HG02981 (cell line): ENCODE results near the gene PTPRN2.
"Not testable (repeated sequence)": the region's sequence is repeated elsewhere in the genome, so short reads cannot be mapped to it uniquely, and the experiment has no call there.

ENCODE experiments used
- ATAC-seq: cut with Tn5 transposase; IDR thresholded peaks from one replicate; pipeline ENCODE4 v1.9.1; 2021; ENCODE audit warnings: mild to moderate bottlenecking, moderate library complexity; ENCODE audit not compliant: unreplicated experiment

Gene PTPRN2

DNA sequence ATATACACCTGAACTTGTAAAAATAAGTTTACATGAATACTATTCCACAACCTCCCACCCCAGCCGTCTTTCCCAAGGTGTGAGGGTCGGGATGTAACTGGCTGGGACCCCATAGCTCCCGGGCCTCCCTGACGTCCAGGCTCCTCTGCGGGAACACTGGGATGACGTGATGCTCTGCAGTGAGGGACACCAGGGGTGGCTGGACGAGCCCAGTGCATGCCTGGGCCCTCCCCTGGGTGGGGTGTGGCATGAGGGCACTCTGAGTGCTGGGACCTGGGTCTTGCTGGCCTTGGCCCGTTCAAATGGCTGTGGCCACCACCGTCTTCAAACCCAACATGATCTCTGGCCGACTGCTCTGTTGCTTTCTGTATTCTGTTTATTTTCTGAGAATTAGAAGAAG is 1068.4 kb downstream of the PTPRN2 start:
- ATAC-seq, result no peak

DNA sequence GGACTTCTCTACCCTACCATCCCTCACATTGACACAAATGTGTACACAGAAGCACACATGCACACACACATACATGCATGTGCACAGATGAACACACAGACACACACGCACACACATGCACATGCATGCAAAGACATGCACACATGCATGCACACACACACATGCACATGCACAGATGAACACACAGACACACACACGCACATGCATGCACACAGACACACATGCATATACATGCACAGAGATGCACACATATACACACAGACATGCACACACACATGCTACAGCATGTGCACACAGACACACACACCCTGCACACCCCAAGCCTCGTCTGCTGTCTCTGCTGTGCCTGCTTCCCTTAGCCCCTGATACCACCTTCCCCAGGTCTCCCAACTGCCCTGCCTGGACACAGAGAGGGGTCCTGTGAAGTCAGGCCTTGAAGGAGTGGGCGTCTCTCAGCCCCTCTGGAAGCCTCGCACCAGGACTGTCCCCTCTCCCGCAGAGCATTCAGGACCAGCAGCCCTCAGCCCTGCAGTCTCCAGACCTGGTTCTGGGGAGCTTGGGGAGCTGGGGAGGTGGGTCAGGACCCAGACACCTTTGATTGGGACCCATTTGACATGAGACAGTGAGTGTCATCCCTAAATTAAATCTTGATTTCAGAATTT is 1069.0 kb downstream of the PTPRN2 start:
- ATAC-seq, result no peak

DNA sequence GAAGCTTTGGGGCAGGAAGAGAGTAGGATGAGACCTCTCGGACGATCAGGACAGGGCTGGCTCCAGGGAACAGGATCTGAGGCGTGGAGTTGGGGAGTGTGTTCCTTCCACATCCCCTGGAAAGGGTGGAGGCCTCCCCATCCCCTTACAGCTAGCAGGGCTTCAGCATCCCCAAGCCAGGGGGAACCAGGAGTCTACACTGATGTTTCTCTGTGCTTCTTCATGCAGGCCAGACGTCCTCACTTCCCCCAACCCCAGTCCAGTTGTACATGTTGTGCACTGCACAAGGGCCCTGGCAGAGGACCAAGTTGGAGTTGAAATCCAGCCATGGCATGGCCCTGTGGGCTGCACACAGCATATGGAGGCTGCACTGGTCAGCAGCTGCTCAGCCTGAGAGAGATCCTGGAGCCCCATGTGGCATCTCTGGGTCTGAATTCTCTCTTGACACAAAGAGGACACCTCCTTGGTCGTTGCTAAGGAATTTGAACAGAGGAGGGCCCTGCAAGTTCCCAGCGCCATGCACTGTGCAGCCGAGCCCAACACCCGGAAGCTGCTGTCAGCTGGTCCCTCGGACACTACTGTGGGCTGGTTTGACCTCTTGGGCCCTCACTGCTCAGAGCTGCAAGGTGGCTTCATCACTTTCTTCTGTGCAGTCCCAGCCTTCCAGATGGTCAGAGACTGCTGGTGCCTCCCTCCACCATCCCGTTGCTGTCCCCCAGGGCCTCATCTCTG is 1069.7 kb downstream of the PTPRN2 start:
- ATAC-seq, result no peak

DNA sequence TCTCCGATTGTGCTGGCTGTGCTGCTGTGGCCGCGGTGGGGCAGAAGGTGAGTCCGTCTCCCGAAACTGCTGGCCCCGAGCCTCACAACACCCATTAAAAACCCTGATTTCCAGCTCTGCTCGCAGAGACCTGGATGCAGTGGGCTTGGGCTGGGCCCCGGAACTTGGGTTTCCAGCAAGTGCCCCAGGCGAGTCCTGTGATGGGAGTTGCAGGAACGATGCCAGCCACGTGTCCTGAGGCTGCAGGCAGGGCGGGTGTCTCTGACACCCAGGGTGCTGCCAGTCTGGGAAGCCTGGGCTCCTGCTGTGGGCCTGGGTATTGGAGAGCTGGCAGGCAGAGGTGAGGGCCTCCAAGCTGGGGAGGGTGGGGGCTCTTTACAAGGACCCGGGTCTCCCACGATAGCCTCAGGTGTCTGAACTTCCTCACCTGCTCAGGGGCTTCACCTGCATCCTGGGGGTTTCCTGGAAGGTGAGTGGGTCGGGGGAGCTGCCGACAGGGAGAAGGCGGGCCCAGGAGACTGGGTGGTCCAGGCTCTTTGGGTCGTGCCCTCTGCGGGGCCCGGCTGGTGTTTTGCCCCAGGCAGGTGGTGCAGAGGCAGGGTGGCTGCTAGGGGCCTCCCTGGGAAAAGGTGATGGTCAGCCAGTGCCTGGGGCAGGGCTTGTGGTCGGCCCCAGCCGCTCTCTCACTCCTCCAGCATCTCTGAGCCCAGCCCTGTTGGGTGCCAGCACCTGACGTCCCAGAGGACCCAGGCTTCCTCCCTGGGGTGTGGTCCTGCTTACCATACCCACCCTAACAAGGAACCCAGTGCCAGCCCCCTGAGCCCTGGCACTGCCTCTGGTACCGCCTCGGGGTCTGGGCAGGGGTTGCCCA is 1070.5 kb downstream of the PTPRN2 start:
- no peak for ATAC-seq

DNA sequence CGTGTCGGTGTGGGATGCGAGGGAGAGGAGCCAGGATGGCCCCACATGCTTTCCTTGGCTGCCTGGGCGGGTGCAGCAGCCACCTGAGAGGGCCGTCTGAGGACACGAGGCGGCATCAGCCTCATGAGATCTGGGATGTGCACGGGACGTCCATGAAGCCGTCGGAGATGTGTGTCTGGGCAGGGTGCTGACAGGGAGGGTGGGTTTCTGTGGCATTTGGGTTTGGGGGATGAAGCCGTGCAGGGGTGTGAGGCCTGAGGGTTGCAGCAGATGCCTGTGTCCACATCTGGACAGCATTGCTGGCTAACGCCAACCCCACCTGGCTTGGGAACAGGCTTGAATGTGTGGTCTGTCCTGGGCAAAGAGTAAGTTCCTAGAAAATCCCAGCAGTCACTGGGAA is 1071.3 kb downstream of the PTPRN2 start:
- no peak for ATAC-seq

DNA sequence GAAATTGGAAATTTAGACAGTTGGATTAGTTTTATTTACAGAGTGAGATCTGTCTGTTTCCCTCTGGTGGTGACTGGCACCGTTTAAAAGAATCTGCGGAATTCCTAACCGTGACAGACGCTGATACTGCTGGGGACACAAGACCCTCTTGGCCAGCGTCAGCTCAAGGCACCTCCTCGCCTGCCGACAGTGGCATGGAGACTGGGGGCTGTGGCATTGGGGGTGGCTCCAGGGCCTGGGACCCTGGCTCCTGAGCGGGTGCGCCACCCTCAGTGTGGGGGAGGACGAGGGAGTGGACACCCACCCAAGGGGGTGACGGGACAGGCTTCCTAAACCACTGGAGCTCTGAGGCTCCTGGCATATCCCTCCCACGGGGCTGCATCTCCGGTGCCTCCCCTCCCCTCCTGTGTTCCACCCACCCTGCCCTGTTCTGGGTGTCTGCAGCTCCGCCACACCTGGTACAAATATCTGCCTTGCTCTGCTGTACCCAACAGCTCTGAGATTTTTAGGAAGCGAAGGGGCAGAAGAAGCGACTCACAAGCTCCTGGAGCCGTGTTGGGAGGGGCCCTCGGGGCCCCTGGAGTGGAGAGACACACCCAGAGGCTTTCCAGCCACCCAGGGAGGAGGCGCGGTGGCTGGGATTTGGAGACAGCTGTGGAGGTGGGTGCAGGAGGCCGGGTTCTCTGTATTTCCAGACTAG is 1072.1 kb downstream of the PTPRN2 start:
- ATAC-seq, result no peak

DNA sequence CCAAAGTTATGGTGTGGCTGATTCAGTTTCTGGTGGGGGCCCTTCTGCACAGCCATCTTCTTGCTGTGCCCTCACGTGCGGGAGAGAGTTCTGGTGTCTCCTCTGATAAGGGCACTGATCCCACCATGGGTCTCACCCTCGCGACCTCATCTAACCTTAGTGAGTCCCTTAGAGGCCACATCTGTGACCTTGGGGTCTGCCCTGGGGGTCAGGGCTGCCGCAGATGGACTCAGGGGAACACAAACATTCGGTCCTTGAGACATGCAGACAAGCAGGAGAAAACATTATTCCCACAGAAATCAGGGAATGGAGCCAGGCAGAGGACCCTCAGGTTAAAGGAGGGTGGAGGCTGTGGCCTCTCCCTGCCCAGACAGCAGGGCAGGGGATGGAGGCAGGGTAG is 1072.9 kb downstream of the PTPRN2 start:
- ATAC-seq, result no peak

DNA sequence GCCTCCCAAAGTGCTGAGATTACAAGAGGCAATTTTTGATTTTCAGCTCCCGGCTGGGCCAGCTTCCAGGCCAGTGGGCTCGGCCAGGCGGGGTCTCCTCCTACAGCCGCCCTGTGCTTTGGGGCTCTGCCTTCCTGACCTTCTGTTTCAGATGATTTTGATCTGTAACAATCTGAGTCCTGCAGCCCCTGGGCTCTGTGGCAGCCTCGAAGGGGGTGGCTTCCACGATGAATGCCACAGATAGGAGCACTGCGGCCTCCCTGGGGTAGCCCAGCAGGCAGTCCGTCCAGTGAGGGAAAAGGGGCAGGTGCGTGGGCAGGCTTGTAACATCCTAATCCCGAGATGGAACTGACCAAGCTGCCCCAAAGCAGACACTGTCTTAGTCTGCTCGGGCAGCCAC is 1073.3 kb downstream of the PTPRN2 start:
- no peak for ATAC-seq

DNA sequence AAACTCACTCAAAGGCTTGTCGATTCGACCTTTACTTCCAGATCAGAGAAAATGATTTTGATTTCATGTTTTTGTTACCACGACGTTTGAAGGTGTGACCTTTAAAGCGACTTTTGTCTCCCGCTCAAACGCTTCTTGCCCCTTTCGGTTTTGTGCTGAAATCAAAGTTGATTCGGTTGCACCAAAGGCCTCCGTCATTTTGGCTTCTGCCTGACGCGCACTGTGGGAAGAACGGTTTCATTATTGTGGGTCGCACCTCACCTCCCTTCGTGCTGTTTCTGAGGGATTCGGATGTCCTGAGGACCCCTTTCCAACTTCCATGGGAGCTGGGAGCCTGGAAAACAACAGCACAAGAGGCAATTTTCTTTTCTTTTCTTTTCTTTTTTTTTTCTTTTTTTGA is 1073.9 kb downstream of the PTPRN2 start:
- ATAC-seq, result no peak

DNA sequence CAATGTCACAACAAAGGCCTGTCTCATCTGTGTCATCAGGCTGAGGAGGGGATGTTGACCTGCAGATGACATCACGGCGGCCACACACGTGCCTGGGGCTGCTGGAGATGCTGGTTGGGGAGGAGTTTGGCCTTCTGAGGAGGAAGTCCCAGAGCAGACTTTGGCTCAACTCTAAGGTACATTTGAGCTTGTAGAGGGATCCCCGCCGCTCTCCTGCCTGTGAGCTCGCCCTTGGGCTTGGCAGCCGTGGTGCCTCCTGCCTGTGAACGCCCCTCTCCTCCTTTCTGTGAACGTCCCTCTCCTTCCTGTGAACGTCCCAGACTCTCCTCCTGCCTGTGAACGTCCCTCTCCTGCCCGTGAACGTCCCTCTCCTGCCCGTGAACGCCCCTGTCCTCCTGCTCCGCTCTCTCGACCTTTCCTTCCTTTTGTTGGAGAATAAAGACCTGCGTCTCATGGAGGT is 1074.4 kb downstream of the PTPRN2 start:
- no peak for ATAC-seq

DNA sequence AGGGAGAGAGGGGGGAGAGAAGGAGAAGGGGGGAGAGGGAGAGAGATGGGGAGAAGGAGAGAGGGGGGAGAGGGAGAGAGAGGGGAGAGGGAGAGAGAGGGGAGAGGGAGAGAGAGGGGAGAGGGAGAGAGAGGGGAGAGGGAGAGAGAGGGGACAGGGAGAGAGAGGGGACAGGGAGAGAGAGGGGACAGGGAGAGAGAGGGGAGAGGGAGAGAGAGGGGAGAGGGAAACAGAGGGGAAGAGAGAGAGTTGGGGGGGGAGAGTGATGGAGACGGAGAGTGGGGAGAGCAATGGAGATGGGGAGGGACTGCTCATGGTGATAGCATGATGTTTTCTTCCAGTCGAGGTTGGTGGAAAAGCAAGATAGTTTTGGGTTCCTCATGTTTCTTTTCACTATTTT is 1078.4 kb downstream of the PTPRN2 start:
- no peak for ATAC-seq

DNA sequence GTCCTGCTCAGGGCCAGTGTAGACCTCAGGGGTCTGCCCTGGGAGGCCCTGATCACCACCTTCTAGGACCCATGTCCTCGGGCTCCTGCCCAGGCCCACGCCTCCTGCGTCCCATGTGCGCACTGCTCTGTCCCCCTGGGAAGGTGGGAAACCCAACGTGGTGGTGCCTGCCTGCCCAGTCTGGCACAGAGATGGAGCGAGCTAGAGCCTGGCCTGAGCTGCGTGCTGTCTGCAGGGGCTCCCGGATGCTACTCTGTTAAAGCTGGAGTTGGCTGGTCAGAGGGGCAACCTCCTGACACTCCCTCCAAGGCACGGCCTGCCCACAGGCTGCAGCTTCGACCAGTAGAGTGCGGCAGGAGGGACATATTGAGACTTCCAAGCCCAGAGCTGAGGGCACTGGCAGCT is 1079.1 kb downstream of the PTPRN2 start:
- no peak for ATAC-seq

DNA sequence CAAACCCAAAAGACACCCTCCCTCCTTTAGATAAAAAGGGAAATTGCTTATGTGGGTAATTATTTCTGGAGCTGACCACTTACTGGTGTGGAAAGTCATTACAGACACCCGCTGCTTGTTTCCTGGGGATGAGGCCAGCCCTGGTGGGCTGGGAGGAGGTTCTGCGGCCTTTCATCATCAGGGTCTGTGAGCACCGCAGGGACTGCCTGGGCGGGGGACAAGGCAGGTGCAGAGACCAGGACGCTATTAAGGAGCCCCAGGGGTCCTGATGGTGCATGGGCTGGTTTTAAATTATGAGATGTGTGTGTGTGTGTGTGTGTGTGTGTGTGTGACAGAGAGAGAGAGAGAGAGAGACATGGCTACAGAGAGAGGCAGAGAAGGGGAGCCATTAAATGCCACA is 1079.6 kb downstream of the PTPRN2 start:
- ATAC-seq, result no peak

DNA sequence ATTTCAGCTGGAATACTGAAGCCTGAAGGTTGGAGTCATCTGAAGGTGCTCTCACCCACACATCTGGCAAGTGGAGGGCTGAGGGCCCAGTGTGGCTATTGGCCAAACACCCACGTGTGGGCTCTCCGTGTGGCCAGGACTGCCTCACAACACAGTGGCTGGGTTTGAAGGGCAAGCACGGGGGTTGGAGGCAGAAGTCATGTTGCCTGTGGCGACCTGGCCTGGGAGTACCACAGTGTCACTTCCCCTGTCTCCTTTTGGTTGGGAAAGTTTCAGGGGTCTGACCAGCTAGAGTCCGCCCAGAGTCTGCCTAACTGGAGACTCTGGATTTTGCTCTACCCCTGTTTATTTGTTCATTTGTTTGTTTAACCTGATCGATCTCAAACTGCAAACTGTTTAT is 1081.4 kb downstream of the PTPRN2 start:
- no peak for ATAC-seq

DNA sequence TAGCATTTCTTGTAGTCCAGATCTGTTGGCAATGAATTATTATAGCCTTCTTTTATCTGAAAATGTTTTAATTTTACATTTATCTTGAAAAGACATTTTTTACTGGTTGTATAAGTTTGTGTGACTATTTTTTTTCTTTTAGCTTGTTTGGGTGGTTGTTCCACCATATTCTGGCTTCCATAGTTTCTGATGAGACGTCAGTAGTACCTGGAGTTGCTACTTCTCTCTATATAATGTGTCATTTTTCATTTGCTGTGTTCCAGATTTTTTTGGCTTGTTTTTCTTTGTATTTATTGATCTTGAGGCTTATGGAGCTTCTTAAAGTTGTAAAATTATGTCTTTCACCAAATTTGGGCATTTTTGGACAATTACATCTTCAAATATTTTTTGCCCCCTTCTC is 1082.0 kb downstream of the PTPRN2 start:
- ATAC-seq, result no peak

DNA sequence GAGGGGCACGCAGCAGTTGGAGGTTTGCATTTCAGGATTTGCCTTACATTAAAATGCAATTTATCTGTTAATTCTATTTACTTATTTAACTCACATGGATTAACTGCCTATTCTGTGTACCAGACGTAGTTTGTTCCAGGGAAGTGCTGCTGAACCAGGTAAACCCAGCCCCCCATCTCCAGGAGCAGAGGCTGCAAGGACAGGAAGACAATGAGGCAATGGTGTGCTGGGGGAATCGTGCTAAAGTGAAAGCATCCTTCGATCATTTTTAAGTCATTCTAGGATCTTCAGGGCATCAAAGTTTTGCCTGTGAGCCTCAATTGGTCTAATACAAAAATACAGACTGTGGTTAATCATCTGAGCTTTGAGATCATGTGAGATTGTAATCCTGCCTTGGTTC is 1084.4 kb downstream of the PTPRN2 start:
- ATAC-seq, result no peak

DNA sequence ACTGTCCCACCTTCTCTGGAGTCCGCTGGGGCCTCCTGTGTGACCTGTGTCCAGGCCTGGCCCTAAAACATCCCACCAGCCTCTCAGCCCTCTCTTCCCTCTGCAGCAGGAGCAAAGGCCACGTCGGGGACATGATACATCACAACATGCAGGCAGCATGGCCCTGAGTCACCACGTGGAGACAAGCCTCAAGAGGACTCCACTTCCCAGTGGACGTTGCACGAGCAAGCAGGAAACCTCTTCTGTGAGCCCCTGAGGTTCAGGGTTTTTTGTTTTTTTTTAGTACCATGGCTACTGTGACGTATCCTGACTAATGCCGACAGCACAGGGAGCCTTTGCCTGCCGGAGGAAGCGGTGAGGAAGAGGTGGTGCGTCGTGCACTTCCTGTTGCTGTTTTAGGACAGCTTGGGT is 1084.9 kb downstream of the PTPRN2 start:
- ATAC-seq, result no peak

DNA sequence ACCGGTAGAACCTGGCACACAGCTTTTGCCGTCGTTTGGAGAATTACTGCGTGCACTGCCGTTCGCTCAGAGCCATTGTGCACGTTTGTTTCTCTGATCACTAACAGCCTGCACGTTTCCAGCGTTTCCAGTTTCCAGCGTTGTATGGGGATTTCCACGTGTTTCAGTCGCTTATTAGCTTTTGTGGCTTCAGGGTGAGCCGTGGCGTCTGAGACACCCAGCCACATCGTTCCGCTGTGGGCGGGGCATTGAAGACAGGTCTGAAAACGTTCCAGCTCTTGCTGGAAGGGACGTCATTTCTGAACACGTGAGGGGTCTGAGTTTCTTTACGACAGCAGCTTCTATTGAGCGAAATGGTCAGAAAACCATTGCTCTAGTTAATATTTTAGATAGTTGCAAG is 1086.0 kb downstream of the PTPRN2 start:
- no peak for ATAC-seq

DNA sequence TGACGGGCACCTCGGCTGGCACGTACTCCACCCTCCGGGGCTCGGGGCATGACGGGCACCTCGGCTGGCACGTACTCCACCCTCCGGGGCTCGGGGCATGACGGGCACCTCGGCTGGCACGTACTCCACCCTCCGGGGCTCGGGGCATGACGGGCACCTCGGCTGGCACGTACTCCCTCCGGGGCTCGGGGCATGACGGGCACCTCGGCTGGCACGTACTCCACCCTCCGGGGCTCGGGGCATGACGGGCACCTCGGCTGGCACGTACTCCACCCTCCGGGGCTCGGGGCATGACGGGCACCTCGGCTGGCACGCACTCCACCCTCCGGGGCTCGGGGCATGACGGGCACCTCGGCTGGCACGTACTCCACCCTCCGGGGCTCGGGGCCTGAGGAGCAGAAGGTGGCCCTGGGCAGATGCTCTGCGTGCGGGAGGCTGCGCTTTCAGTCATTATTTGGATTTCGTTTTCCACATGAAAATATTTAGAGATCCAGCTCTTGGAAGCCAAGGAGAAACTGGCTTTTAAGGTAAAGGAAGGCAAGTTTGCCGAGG is 1086.6 kb downstream of the PTPRN2 start:
- ATAC-seq, result not testable (repeated sequence)

DNA sequence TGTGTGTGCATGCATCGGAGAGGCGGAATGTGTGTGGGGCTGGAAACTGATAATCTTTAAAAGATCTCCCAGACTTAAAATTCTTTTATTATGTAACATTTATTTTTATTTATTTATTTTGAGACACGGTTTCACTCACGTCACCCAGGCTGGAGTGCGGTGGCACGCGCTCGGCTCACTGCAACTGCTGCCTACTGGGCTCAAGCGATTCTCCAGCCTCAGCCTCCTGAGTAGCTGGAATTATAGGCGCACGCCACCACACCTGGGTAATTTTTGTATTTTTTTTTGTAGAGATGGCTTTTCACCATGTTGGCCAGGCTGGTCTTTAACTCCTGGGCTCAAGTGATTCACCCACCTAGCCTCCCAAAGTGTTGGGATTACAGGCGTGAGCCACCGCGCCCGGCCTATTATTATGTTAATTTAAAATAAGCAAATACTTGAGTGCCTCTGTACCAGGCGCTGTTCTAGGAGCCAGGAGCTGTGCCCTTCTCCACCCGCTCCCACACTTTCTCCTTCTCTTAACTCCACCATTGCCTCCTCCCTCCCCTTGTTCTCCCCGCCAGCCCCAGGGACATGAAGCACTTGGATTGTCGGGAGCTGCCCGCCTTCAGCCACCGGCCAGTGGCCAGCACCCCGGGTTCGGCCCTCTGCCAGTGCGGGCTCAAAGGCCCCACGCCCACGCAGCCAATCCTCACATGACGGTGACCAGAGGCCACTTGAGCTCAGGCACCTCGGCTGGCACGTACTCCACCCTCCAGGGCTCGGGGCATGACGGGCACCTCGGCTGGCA is 1087.3 kb downstream of the PTPRN2 start:
- ATAC-seq, result no peak
